ENCODE measurements around the gene CACNA1B.

- TF ChIP-seq POLR2A (IDR thresholded peaks at IDR 0.05) (no peak), POLR2AphosphoS5 (IDR thresholded peaks at IDR 0.05; ENCODE audit: insufficient read depth in 1 of 2, low read depth in 1 of 2) (no peak)
Measured at GRCh38 chr9:138028596-138028995, 151.0 kb downstream of the CACNA1B start.

Data from vagina (tissue), 2 donors.